Posterior cingulate gyrus (tissue), 11 donors: ENCODE data around the gene HNRNPUL1.
"Not testable (repeated sequence)": the region's sequence is repeated elsewhere in the genome, so short reads cannot be mapped to it uniquely, and the experiment has no call there.

Experiments used
- DNase-seq, 10 donors: peaks; one replicate each; pipeline versions ENCODE4 v3.0.0 to v3.0.0-alpha.2; 2020 to 2021; ENCODE audit warnings: mixed read lengths in 3 of 10
- intact Hi-C: fragments of 100-400 bp; cut with DNase I; formaldehyde crosslinking; loops from one replicate; pipeline ENCODE4 v1.15.1; 2023

HNRNPUL1 gene

GRCh38 chr19:41263850-41264580, at the start of gene HNRNPUL1:
Gene HNRNPUL1, plus strand, starts transcription at chr19:41264372. Its CDS starts 132 bp downstream, at chr19:41264504.
- peak; percentile 97 to 100 (median 98) for DNase-seq
- intact Hi-C loops, result loop anchor here (2.0 kb wide), 3 partner anchors 45 to 601 kb away; partner anchors contain the start of genes COQ8B and ITPKC

DNA sequence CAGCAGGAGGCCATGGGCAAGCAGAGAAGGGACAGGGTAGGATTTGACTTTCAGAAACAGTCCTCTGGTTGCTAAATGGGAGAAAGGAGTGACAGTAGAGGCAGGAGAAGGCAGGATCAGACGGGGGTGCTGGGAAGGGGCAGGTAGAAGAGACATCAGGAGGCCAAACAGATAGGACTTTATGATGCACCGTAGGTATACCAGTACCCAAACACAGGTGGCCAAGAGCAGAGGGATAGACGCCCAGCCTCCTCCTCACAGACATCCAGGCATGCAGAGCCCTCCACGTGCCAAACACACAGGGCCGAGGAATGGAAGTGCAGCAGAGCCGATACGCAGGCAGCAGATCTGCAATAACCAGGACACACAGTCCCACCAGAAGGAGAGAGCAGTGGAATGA, 46.4 kb upstream of the HNRNPUL1 start:
- intact Hi-C loops, result no loop called here
- no peak for DNase-seq

GRCh38 chr19:41218249-41218614, 45.9 kb upstream of the HNRNPUL1 start:
- intact Hi-C loops, result no loop called here
- no peak for DNase-seq

DNA sequence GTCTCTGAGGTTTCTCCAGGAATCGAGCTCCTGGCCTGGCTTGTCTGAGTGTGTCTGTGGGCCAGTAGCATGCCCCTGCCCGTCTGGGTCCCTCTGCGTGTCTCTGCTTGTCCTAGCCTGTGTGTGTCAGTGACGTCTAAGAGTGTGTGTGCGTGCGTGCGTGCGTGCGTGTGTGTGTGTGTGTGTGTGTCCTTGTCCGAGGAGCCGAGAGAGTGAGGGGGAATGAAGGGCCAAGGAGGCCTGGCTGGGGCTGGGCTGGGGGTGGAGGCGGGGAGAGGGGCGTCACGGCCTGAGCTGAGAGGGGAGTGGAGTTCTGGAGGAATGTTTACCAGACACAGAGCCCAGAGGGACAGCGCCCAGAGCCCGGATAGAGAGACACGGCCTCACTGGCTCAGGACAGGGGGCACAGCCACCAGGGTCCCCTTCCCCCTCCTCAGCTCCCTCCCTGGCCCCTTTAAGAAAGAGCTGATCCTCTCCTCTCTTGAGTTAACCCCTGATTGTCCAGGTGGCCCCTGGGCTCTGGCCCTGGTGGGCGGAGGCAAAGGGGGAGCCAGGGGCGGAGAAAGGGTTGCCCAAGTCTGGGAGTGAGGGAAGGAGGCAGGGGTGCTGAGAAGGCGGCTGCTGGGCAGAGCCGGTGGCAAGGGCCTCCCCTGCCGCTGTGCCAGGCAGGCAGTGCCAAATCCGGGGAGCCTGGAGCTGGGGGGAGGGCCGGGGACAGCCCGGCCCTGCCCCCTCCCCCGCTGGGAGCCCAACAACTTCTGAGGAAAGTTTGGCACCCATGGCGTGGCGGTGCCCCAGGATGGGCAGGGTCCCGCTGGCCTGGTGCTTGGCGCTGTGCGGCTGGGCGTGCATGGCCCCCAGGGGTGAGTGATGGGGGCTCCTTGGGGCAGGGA, 45.3 kb upstream of the HNRNPUL1 start, which contains the start of gene AXL:
Gene AXL, plus strand, starts transcription at position 609 of the 893 bp plus-strand sequence. Its CDS starts 170 bp downstream, at position 779.
- intact Hi-C loops, result no loop called here

GRCh38 chr19:41219924-41220567, 44.1 kb upstream of the HNRNPUL1 start:
- DNase-seq, result no peak
- intact Hi-C loops, result no loop called here

More for the DNA sequence above, 45.3 kb upstream of the HNRNPUL1 start, which contains the start of gene AXL:
- DNase-seq, result peak in 8 of 10 donors; percentile 28 to 90 (median 46)

- DNase-seq, result no peak
Measured at GRCh38 chr19:41220811-41221210, 43.4 kb upstream of the HNRNPUL1 start.

DNA sequence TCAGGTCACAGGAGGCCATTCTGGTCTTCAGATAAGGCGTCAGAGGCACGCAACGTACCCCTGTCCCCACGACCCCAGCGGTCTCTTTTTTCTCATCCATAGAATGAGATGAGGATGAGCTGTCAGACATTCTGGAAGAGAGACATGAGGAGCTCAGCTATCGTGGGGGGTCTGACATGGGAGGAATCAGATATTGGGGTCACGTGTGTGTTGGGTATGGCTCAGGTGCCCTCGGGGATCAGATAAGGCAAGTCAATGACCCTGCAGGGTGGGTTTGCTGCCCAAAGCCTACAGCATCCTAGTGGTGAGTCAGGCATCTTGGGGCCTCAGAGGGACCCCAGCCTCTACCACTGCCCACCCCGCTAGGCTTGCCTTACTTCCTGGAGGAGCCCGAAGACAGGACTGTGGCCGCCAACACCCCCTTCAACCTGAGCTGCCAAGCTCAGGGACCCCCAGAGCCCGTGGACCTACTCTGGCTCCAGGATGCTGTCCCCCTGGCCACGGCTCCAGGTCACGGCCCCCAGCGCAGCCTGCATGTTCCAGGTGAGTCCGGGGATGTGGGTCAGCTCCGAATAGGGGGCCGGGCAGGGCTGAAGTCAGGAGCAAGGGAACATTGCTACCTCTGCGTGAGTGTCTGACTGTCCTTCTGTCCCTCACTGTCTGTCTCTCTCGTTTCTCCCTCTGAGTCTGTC, 42.5 kb upstream of the HNRNPUL1 start:
- intact Hi-C loops, result no loop called here
- no peak for DNase-seq

More at GRCh38 chr19:41220811-41221210, 43.4 kb upstream of the HNRNPUL1 start:
- intact Hi-C loops, result no loop called here

GRCh38 chr19:41222240-41222639, 41.9 kb upstream of the HNRNPUL1 start:
- intact Hi-C loops, result no loop called here

DNA sequence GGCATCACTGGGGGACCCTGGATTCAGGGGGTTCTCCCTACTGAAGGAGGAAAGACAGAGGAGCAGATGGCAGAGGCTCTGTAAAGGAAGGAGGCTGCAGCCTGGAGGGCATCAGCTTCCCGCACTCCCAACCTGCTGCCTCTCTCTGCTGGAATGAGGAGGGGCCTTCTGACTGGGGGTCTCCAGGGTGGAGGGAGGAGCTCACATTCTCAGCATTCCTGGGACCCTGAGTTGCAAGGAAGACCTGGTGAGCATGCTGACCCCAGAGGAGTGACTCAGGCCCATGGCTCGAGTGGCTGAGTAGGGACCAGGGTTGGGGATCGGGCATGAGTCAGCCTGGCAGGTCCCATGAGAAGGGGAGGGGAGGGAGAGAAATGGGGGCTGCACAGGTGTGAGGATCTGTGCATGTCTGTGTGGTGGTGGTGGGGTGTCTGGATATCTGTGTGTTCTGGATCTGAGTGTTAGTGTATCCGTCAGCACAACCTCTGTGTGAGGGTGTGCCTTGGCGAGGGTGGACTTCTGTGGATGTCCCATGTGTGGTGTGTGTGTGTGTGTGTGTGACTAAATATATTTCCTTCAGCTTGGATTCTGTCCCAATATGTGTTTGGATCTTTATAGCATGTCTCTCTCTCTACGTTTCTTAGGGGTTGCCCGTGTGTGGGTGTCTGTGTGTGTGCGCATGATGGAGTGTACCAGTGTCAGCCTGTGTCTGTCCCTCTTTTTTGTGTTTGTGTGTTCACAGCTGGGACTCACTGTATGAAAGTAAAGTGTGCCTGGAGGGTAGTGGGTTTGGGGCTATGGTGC, 40.5 kb upstream of the HNRNPUL1 start:
- no peak for DNase-seq
- intact Hi-C loops, result no loop called here

More at GRCh38 chr19:41222240-41222639, 41.9 kb upstream of the HNRNPUL1 start:
- DNase-seq, result no peak

DNA sequence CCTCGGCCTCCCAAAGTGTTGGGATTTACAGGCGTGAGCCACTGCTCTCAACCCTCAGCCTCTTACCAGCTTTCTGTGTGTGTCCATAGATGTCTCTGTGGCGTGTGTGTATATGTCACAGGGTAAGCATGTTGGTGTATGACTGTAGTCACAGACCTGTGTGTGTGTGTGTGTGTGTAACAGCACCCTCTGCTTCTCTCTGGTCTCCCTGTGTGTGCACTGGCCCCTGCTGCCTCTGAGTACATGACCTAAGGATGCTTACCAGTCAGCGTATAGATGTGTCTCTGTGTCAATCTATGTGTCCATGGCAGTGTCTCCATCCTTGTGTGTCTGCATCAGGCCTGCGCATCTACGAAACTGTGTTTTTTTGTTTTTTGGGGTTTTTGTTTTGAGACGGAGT, 39.5 kb upstream of the HNRNPUL1 start:
- no peak for DNase-seq
- intact Hi-C loops, result no loop called here

DNA sequence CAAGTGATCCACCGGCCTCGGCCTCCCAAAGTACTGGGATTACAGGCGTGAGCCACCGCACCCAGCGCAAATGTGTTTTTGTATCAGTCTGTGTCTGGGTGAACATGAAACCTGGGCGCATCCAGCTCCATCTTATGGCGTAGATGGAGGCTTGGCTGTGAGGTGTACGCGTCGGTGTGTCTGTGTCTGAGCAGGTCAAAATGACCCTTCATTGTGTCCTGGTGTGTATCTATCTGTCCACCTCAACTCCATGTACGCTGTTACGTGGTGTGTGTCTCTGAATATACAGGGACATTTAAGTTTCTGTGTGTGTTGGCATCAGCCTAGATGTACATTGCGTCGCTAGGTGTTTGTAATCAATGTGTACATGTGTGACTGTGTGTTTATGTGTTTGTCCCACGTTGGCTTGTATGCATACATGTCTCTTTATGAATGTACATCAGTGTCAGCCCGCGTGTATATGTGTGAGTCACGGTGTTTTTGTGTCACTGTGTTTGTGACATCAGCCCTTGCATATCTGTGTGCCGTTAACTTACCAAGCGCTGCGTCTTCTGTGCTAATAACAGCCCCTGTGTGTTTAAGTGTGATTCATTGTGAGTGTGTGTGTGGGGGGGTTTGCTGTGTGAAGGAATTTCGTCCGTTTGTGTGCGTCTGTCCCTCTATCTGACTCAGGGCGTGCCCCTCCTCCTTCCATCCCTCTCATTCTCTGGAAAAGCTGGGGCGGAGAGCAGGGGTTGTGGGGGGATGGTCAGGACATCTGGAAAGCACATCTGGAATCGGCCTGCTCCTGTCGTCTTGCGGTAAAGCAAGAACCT, 38.7 kb upstream of the HNRNPUL1 start:
- no peak for DNase-seq
- intact Hi-C loops, result no loop called here

- intact Hi-C loops, result no loop called here
- peak in 8 of 10 donors; percentile 17 to 88 (median 44) for DNase-seq
Measured at GRCh38 chr19:41226053-41226873, 37.9 kb upstream of the HNRNPUL1 start.

- intact Hi-C loops, result no loop called here
- no peak for DNase-seq
Measured at GRCh38 chr19:41226874-41227390, 37.2 kb upstream of the HNRNPUL1 start.

- no peak for DNase-seq
- intact Hi-C loops, result no loop called here
Measured at GRCh38 chr19:41228486-41228885, 35.7 kb upstream of the HNRNPUL1 start.

DNA sequence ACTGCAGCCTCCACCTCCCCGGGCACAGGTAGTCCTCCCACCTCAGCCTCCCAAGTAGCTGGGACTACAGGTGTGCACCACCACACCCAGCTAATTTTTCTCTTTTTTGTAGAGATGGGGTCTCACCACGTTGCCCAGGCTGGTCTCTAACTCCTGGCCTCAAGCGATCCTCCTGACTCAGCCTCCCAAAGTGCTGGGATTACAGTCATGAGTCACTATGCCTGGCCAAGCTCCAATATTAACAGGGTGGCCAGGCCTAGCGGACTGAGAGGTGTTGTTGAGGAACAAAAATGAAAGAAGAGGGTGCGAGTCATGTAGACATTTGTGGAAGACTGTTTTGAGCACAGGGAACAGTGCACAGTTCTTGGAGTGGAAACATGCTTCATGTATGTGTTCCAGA, 34.8 kb upstream of the HNRNPUL1 start:
- intact Hi-C loops, DNase-seq: not testable (repeated sequence)

- peak in 1 of 10 donors; percentile 3 for DNase-seq
- intact Hi-C loops, result no loop called here
Measured at GRCh38 chr19:41230067-41230857, 33.9 kb upstream of the HNRNPUL1 start.
